HepG2 (cell line): ENCODE results near the gene VWA3A. TPM values are rescaled to one million over a fixed set of nuclear protein-coding genes. Genes with fewer than 3 reads are reported as not detected.

Experiments
- ATAC-seq: fragments of 200-7000 bp; cut with Tn5 transposase; 3 replicates; pipeline ENCODE4 v1.9.1; 2020; ENCODE audit warnings: mild to moderate bottlenecking, moderate library complexity
- BruUV-seq: library from RNA; stranded (reverse); fragments of 400-500 nt; replicated peaks from 2 replicates; lab custom pipeline; 2021; lab: Mats Ljungman, UMichigan
- CTCF ChIA-PET: fragments of 300-600 bp; formaldehyde crosslinking; extraction: SDS; loops from one replicate; lab custom pipeline; 2021; ENCODE audit warnings: low total read pairs, inconsistent platforms, low intra/inter-chr PET ratio; lab: Yijun Ruan, JAX
- POLR2A ChIA-PET: fragments of 350-600 bp; sonication (Branson Sonifier 250); formaldehyde crosslinking; loops from one replicate; lab custom pipeline; 2020; ENCODE audit warnings: antibody characterized with exemption, inconsistent platforms; lab: Yijun Ruan, JAX
- DNase-seq: peaks from one replicate; pipeline ENCODE4 v3.0.0-alpha.2; 2015; ENCODE audit warnings: low spot score
- FAIRE-seq: peaks from 3 replicates; lab custom pipeline; 2011; peaks lifted over from hg19 to GRCh38; lab: Jason Lieb, UNC
- H2AFZ ChIP-seq: one replicate; pipeline ENCODE4 v1.6.1; 2011; ENCODE audit warnings: low read length, inconsistent platforms
- H3K27ac ChIP-seq: fragments of 300-600 bp; 3 replicates; pipeline ENCODE4 v1.8.0; 2011; ENCODE audit warnings: mixed run types, mild to moderate bottlenecking, mixed read lengths, low read length, inconsistent platforms; ENCODE audit not compliant: insufficient read depth; ENCODE audit errors: extremely low read length
- H3K27me3 ChIP-seq, 2 experiments: fragments of 200-600 bp in 1 of 2; 2 replicates in 1 of 2; 3 replicates in 1 of 2; pipeline versions ENCODE4 v1.6.0 to v1.8.0; 2011; ENCODE audit warnings: low read length in 2 of 2, mild to moderate bottlenecking in 2 of 2, moderate library complexity in 2 of 2, inconsistent platforms in 1 of 2; ENCODE audit not compliant: insufficient read depth in 2 of 2, control insufficient read depth in 1 of 2
- H3K36me3 ChIP-seq, 2 experiments: fragments of 200-600 bp in 1 of 2; replicated peaks in 1 of 2; 2 replicates in 1 of 2; 3 replicates in 1 of 2; pipeline versions ENCODE4 v1.5.1 to v1.8.0; 2011; ENCODE audit warnings: low read length in 2 of 2, inconsistent platforms in 1 of 2; ENCODE audit not compliant: insufficient read depth in 2 of 2, control insufficient read depth in 1 of 2
- H3K4me1 ChIP-seq: 2 replicates; pipeline ENCODE4 v1.5.1; 2012; ENCODE audit warnings: low read length, inconsistent platforms; ENCODE audit not compliant: insufficient read depth
- H3K4me2 ChIP-seq: 2 replicates; pipeline ENCODE4 v1.6.0; 2011; ENCODE audit warnings: low read depth, low read length, inconsistent platforms
- H3K4me3 ChIP-seq, 3 experiments: fragments of 200-600 bp in 1 of 3; sonication (generic), shearing (Covaris generic) in 1 of 3; replicated peaks in 1 of 3; 2 replicates each; pipeline ENCODE4 v1.5.1; 2011 to 2016; ENCODE audit warnings: low read length in 3 of 3, inconsistent platforms in 2 of 3, low read depth in 2 of 3, mild to moderate bottlenecking in 2 of 3, control low read depth in 1 of 3, mixed read lengths in 1 of 3; ENCODE audit not compliant: insufficient read depth in 1 of 3
- H3K79me2 ChIP-seq: one replicate; pipeline ENCODE4 v1.6.1; 2011; ENCODE audit warnings: low read length, inconsistent platforms; ENCODE audit not compliant: insufficient read depth
- H3K9ac ChIP-seq: 2 replicates; pipeline ENCODE4 v1.6.0; 2011; ENCODE audit warnings: mild to moderate bottlenecking, low read depth, low read length, inconsistent platforms; ENCODE audit not compliant: insufficient read depth
- H3K9me3 ChIP-seq: 2 replicates; pipeline ENCODE4 v1.5.1; 2012; ENCODE audit warnings: mild to moderate bottlenecking, low read length
- H4K20me1 ChIP-seq: 2 replicates; pipeline ENCODE4 v1.6.0; 2011; ENCODE audit warnings: inconsistent platforms, mild to moderate bottlenecking, low read length, moderate library complexity; ENCODE audit not compliant: insufficient read depth
- DZIP1 ChIP-seq: sonication (generic); formaldehyde crosslinking; IDR thresholded peaks from 2 replicates; pipeline ENCODE4 v1.5.0; 2020; ENCODE audit warnings: mild to moderate bottlenecking, missing genetic modification reagents
- HNF4A ChIP-seq: sonication (generic); formaldehyde crosslinking; IDR thresholded peaks from 2 replicates; pipeline ENCODE4 v1.4.0; 2020; ENCODE audit warnings: missing genetic modification reagents
- PHB2 ChIP-seq: fragments of 450-650 bp; IDR thresholded peaks from 2 replicates; pipeline ENCODE4 v1.6.1; 2018; ENCODE audit not compliant: partially characterized antibody
- REST ChIP-seq, 2 experiments: IDR thresholded peaks; 2 replicates each; pipeline ENCODE4 v1.6.1; 2011 to 2012; ENCODE audit warnings: low read length in 2 of 2, borderline replicate concordance in 1 of 2, low read depth in 1 of 2, mild to moderate bottlenecking in 1 of 2, moderate library complexity in 1 of 2
- ZNF260 ChIP-seq: sonication (generic); formaldehyde crosslinking; IDR thresholded peaks from 2 replicates; pipeline ENCODE4 v1.4.0; 2020; ENCODE audit warnings: missing genetic modification reagents, low read depth, mild to moderate bottlenecking, borderline replicate concordance
- ZNF605 ChIP-seq: sonication (generic); formaldehyde crosslinking; IDR thresholded peaks from 2 replicates; pipeline ENCODE4 v1.8.0; 2022; ENCODE audit warnings: mild to moderate bottlenecking, missing genetic modification reagents
- WGBS: methylation state at CpG from one replicate; pipeline ENCODE4 v1.1.6; 2017; ENCODE audit warnings: low lambda C conversion rate; 5-methylcytosine and 5-hydroxymethylcytosine counted together
- in situ Hi-C: cut with HindIII; loops from 2 replicates; pipeline ENCODE4 v1.10.0; 2017; ENCODE audit warnings: low pct_unique_long_range_greater_than_20kb; ENCODE audit not compliant: extremely low pct_ligation_motif_present
- intact Hi-C: fragments of 100-400 bp; cut with micrococcal nuclease; formaldehyde crosslinking; loops from one replicate; pipeline ENCODE4 v1.10.0; 2022; ENCODE audit not compliant: unreplicated experiment
- polyA plus RNA-seq, 8 experiments: library from polyadenylated mRNA; depleted of rRNA in 3 of 8; stranded (reverse) in 7 of 8; unstranded in 1 of 8; fragments of >200 nt; fragmentation: Illumina TruSeq in 4 of 8; extraction: Trizol in 4 of 8; gene quantifications; 2 replicates each; pipeline versions ENCODE4 v1.2.1 to v1.2.3, GENCODE V29; 2011 to 2016; ENCODE audit warnings: low read depth in 4 of 8, missing spikeins in 1 of 8, mixed read lengths in 1 of 8; ENCODE audit not compliant: insufficient read depth in 1 of 8
- total RNA-seq, 5 experiments: library from RNA; depleted of rRNA; stranded (reverse); fragments of >200 nt; fragmentation: Illumina TruSeq; extraction: Trizol; gene quantifications; 2 replicates each; pipeline ENCODE4 v1.2.3, GENCODE V29; 2016; ENCODE audit warnings: low read depth in 1 of 5
- TF ChIP-seq, protein P1 (sequence below): sonication (generic); formaldehyde crosslinking; IDR thresholded peaks from 2 replicates; pipeline ENCODE4 v1.9.0; 2022; ENCODE audit warnings: low read depth, missing genetic modification reagents

Gene VWA3A
- total and polyA plus RNA-seq, 2 of the 13 experiments (the other 11 are each of a cell fraction or from before 2014, with no cell fraction given) = 0.03 to 0.07 TPM

DNA sequence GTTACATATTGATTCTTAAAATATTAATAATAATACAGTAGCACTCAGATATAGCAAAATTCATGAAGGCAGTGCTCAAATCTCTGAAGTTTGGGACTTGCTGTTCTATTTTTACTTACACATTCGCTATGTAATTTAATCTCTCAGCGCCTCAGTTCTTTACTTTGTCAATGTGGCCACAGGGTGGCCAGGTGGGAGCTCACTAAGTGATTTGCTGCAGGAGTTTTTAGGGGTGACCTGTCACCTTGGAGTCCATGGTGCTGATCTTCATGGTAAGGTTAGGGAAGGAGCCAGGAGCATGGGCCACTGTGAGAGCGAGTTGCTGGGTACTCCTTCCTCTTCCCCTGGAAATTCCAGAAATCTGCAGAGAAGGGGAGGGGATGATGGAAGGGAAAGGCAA is 28.1 kb downstream of the VWA3A start:
- in situ Hi-C loops (loop anchor here (5.0 kb wide), 1 partner anchor 67 kb away; no protein-coding TSS in a partner anchor), intact Hi-C loops (no loop called here)
- no peak for DNase-seq
- Histone ChIP-seq H3K9me3 (no peaks in the 10 kb centered on the region), H3K79me2 (no peaks in the 10 kb centered on the region), H3K4me3 (no peak overlapping the region), H3K4me2 (no peak overlapping the region), H3K27me3 (peaks cover 0 to 2% of the 10 kb centered on the region in 2 experiments; a peak in 1 of 5 replicates), H3K9ac (no peak overlapping the region), H3K4me1 (no peaks in the 10 kb centered on the region), H3K36me3 (no peaks in the 10 kb centered on the region), H4K20me1 (no peaks in the 10 kb centered on the region), H3K27ac (no peak overlapping the region), H2AFZ (no peak overlapping the region)
- WGBS = 2% methylated on average over 3 of the region's 3 CpGs
- BruUV-seq = no TSS peak
- peak; percentile 33; the same call in 1 of the 3 replicates for ATAC-seq
- FAIRE-seq = no peak
- no peak for TF ChIP-seq DZIP1
- TF ChIP-seq PHB2 = no peak
- TF ChIP-seq ZNF260 (CRISPR knock-in tag) = no peak
- peak in 1 of 2 experiments; percentile 43; a peak in 1 of 4 replicates for TF ChIP-seq REST (IDR thresholded peaks at IDR 0.05; ENCODE audit: borderline replicate concordance in 1 of 2, low read depth in 1 of 2, low read length in 2 of 2)
- no peak for TF ChIP-seq HNF4A (CRISPR knock-in tag)
- TF ChIP-seq ZNF605 (CRISPR knock-in tag) = no peak
- TF ChIP-seq, protein P1, sequence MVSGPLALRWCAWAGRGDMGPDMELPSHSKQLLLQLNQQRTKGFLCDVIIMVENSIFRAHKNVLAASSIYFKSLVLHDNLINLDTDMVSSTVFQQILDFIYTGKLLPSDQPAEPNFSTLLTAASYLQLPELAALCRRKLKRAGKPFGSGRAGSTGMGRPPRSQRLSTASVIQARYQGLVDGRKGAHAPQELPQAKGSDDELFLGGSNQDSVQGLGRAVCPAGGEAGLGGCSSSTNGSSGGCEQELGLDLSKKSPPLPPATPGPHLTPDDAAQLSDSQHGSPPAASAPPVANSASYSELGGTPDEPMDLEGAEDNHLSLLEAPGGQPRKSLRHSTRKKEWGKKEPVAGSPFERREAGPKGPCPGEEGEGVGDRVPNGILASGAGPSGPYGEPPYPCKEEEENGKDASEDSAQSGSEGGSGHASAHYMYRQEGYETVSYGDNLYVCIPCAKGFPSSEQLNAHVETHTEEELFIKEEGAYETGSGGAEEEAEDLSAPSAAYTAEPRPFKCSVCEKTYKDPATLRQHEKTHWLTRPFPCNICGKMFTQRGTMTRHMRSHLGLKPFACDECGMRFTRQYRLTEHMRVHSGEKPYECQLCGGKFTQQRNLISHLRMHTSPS (CRISPR knock-in tag) = no peak
- CTCF ChIA-PET = no interaction called here
- POLR2A ChIA-PET = no interaction called here
